H1 (cell line): ENCODE measurements around the gene RNF32. TPM values are rescaled to one million over a fixed set of nuclear protein-coding genes. Genes with fewer than 3 reads are reported as not detected.

Source experiments
- CBX8 ChIP-seq: fragments of 300-800, 300-1000 bp; sonication (generic); IDR thresholded peaks from 2 replicates; pipeline ENCODE4 v1.7.1; 2016; ENCODE audit warnings: low read depth, low read length, borderline replicate concordance
- polyA plus RNA-seq, 7 experiments: library from polyadenylated mRNA; depleted of rRNA in 3 of 7; stranded (reverse) in 5 of 7; unstranded in 2 of 7; fragments of >200 nt in 5 of 7; fragments of 200-250 nt in 2 of 7; gene quantifications; 1 replicate in 5 of 7; 2 replicates in 1 of 7; 4 replicates in 1 of 7; pipeline versions ENCODE4 v1.2.1 to v1.2.3, GENCODE V29; 2011 to 2013; ENCODE audit warnings: missing spikeins in 2 of 7, mixed read lengths in 2 of 7
- total RNA-seq: library from RNA; stranded (reverse); fragmentation: NEBNext Ultra II Directional; extraction: Animal tissue kit (Norgen Biotek cat#: 25700); gene quantifications from 2 replicates; pipeline ENCODE4 v1.2.1, GENCODE V29; 2021

Gene RNF32
- total and polyA plus RNA-seq, 2 of the 8 experiments (the other 6 are each of a cell fraction or from before 2014, with no cell fraction given), result 0.48 to 1.2 TPM

GRCh38 chr7:156602283-156602682 lies 38.3 kb upstream of the RNF32 start (continued):
- no peak for TF ChIP-seq CBX8
